Measurements from ENCODE around the gene RIN3.

Gene RIN3

GRCh38 chr14:92734618-92735017, 221.0 kb downstream of the RIN3 start:
- FAIRE-seq = no peak
- no peak for DNase-seq (ENCODE audit: insufficient read length, low spot score)
- TF ChIP-seq CTCF (IDR thresholded peaks at IDR 0.05; ENCODE audit: insufficient read depth, missing control alignments) = no peak

- no peak for DNase-seq (ENCODE audit: insufficient read length, low spot score)
- no peak for TF ChIP-seq CTCF (IDR thresholded peaks at IDR 0.05; ENCODE audit: insufficient read depth, missing control alignments)
- no peak for FAIRE-seq
Observed at GRCh38 chr14:92735344-92735743, 221.8 kb downstream of the RIN3 start.

GRCh38 chr14:92737206-92737605, 223.6 kb downstream of the RIN3 start:
- TF ChIP-seq CTCF (IDR thresholded peaks at IDR 0.05; ENCODE audit: insufficient read depth, missing control alignments) = no peak
- DNase-seq (ENCODE audit: insufficient read length, low spot score) (no peak), FAIRE-seq (no peak)

- DNase-seq (ENCODE audit: insufficient read length, low spot score) (no peak), FAIRE-seq (no peak)
- TF ChIP-seq CTCF (IDR thresholded peaks at IDR 0.05; ENCODE audit: insufficient read depth, missing control alignments) = no peak
Observed at GRCh38 chr14:92737619-92738188, 224.1 kb downstream of the RIN3 start.

All from D721Med (cell line).